Measurements from ENCODE around the gene OSBPL5.
A peak's percentile ranks its signal among the peaks of the same experiment; 100 is the strongest.

The OSBPL5 gene

GRCh38 chr11:3203221-3204043 is 38.3 kb upstream of the OSBPL5 start:
- no peak overlapping the region for H3K9ac ChIP-seq (ENCODE audit: low read depth, low read length)
- H3K4me1 ChIP-seq (ENCODE audit: insufficient read depth, low read length): peaks cover 2% of the 10 kb centered on the region; the same call in 1 of the 2 replicates
- no peak overlapping the region for H3K27ac ChIP-seq (ENCODE audit: low read length)
- H3K9me3 ChIP-seq (ENCODE audit: insufficient read depth, low read depth, low read length): no peaks in the 10 kb centered on the region
- H3K4me3 ChIP-seq (ENCODE audit: low read length): peak overlapping the region; percentile 67
- H3K27me3 ChIP-seq (ENCODE audit: insufficient read depth, low read length): peaks cover 55% of the 10 kb centered on the region
- H3K36me3 ChIP-seq (ENCODE audit: insufficient read depth, low read depth, low read length): no peaks in the 10 kb centered on the region

- H3K9ac ChIP-seq (ENCODE audit: low read depth, low read length): no peak overlapping the region
- no peak overlapping the region for H3K27ac ChIP-seq (ENCODE audit: low read length)
- H3K4me1 ChIP-seq (ENCODE audit: insufficient read depth, low read length): peaks cover 2% of the 10 kb centered on the region; the same call in 1 of the 2 replicates
- H3K36me3 ChIP-seq (ENCODE audit: insufficient read depth, low read depth, low read length): no peaks in the 10 kb centered on the region
- peak overlapping the region; percentile 67; the same call in 1 of the 2 replicates for H3K4me3 ChIP-seq (ENCODE audit: low read length)
- H3K27me3 ChIP-seq (ENCODE audit: insufficient read depth, low read length): peaks cover 55% of the 10 kb centered on the region
- H3K9me3 ChIP-seq (ENCODE audit: insufficient read depth, low read depth, low read length): no peaks in the 10 kb centered on the region
Observed at GRCh38 chr11:3202759-3203158, 37.6 kb upstream of the OSBPL5 start.

- no peak overlapping the region for H3K27ac ChIP-seq (ENCODE audit: low read length)
- no peaks in the 10 kb centered on the region for H3K9me3 ChIP-seq (ENCODE audit: insufficient read depth, low read depth, low read length)
- H3K9ac ChIP-seq (ENCODE audit: low read depth, low read length): no peak overlapping the region
- no peaks in the 10 kb centered on the region for H3K36me3 ChIP-seq (ENCODE audit: insufficient read depth, low read depth, low read length)
- H3K27me3 ChIP-seq (ENCODE audit: insufficient read depth, low read length): peaks cover 55% of the 10 kb centered on the region
- peaks cover 2% of the 10 kb centered on the region; the same call in 1 of the 2 replicates for H3K4me1 ChIP-seq (ENCODE audit: insufficient read depth, low read length)
- H3K4me3 ChIP-seq (ENCODE audit: low read length): no peak overlapping the region
Observed at GRCh38 chr11:3202305-3202704, 37.2 kb upstream of the OSBPL5 start.

- Histone ChIP-seq H3K27ac (ENCODE audit: low read length) (no peak overlapping the region), H3K9ac (ENCODE audit: low read depth, low read length) (no peak overlapping the region), H3K4me3 (ENCODE audit: low read length) (no peak overlapping the region), H3K9me3 (ENCODE audit: insufficient read depth, low read depth, low read length) (no peaks in the 10 kb centered on the region), H3K4me1 (ENCODE audit: insufficient read depth, low read length) (peaks cover 2% of the 10 kb centered on the region; the same call in 1 of the 2 replicates), H3K36me3 (ENCODE audit: insufficient read depth, low read depth, low read length) (no peaks in the 10 kb centered on the region), H3K27me3 (ENCODE audit: insufficient read depth, low read length) (peaks cover 55% of the 10 kb centered on the region)
Observed at GRCh38 chr11:3201677-3202181, 36.6 kb upstream of the OSBPL5 start.

GRCh38 chr11:3201112-3201581 is 36.0 kb upstream of the OSBPL5 start:
- Histone ChIP-seq H3K4me1 (ENCODE audit: insufficient read depth, low read length) (peaks cover 2% of the 10 kb centered on the region; the same call in 1 of the 2 replicates), H3K36me3 (ENCODE audit: insufficient read depth, low read depth, low read length) (no peaks in the 10 kb centered on the region), H3K27ac (ENCODE audit: low read length) (no peak overlapping the region), H3K9ac (ENCODE audit: low read depth, low read length) (no peak overlapping the region), H3K4me3 (ENCODE audit: low read length) (no peak overlapping the region), H3K9me3 (ENCODE audit: insufficient read depth, low read depth, low read length) (no peaks in the 10 kb centered on the region), H3K27me3 (ENCODE audit: insufficient read depth, low read length) (peaks cover 55% of the 10 kb centered on the region)

- Histone ChIP-seq H3K27me3 (ENCODE audit: insufficient read depth, low read length) (peaks cover 51% of the 10 kb centered on the region), H3K4me3 (ENCODE audit: low read length) (no peak overlapping the region), H3K36me3 (ENCODE audit: insufficient read depth, low read depth, low read length) (no peaks in the 10 kb centered on the region), H3K9me3 (ENCODE audit: insufficient read depth, low read depth, low read length) (no peaks in the 10 kb centered on the region), H3K4me1 (ENCODE audit: insufficient read depth, low read length) (peaks cover 2% of the 10 kb centered on the region; the same call in 1 of the 2 replicates), H3K9ac (ENCODE audit: low read depth, low read length) (no peak overlapping the region), H3K27ac (ENCODE audit: low read length) (no peak overlapping the region)
Observed at GRCh38 chr11:3200388-3201111, 35.4 kb upstream of the OSBPL5 start.

GRCh38 chr11:3199537-3200295 is 34.6 kb upstream of the OSBPL5 start:
- Histone ChIP-seq H3K9me3 (ENCODE audit: insufficient read depth, low read depth, low read length) (no peaks in the 10 kb centered on the region), H3K4me3 (ENCODE audit: low read length) (no peak overlapping the region), H3K27me3 (ENCODE audit: insufficient read depth, low read length) (peaks cover 42% of the 10 kb centered on the region), H3K36me3 (ENCODE audit: insufficient read depth, low read depth, low read length) (no peaks in the 10 kb centered on the region), H3K9ac (ENCODE audit: low read depth, low read length) (no peak overlapping the region), H3K27ac (ENCODE audit: low read length) (no peak overlapping the region), H3K4me1 (ENCODE audit: insufficient read depth, low read length) (peaks cover 2% of the 10 kb centered on the region; the same call in 1 of the 2 replicates)

- Histone ChIP-seq H3K27ac (ENCODE audit: low read length) (no peak overlapping the region), H3K27me3 (ENCODE audit: insufficient read depth, low read length) (peaks cover 33% of the 10 kb centered on the region), H3K4me3 (ENCODE audit: low read length) (no peak overlapping the region), H3K9me3 (ENCODE audit: insufficient read depth, low read depth, low read length) (no peaks in the 10 kb centered on the region), H3K9ac (ENCODE audit: low read depth, low read length) (no peak overlapping the region), H3K4me1 (ENCODE audit: insufficient read depth, low read length) (peaks cover 2% of the 10 kb centered on the region; the same call in 1 of the 2 replicates), H3K36me3 (ENCODE audit: insufficient read depth, low read depth, low read length) (no peaks in the 10 kb centered on the region)
Observed at GRCh38 chr11:3198815-3199214, 33.7 kb upstream of the OSBPL5 start.

GRCh38 chr11:3197878-3198528 is 32.9 kb upstream of the OSBPL5 start:
- no peak overlapping the region for H3K4me3 ChIP-seq (ENCODE audit: low read length)
- H3K27ac ChIP-seq (ENCODE audit: low read length): no peak overlapping the region
- H3K4me1 ChIP-seq (ENCODE audit: insufficient read depth, low read length): no peaks in the 10 kb centered on the region
- no peaks in the 10 kb centered on the region for H3K36me3 ChIP-seq (ENCODE audit: insufficient read depth, low read depth, low read length)
- H3K27me3 ChIP-seq (ENCODE audit: insufficient read depth, low read length): peaks cover 25% of the 10 kb centered on the region
- H3K9me3 ChIP-seq (ENCODE audit: insufficient read depth, low read depth, low read length): no peaks in the 10 kb centered on the region
- H3K9ac ChIP-seq (ENCODE audit: low read depth, low read length): no peak overlapping the region

- no peaks in the 10 kb centered on the region for H3K9me3 ChIP-seq (ENCODE audit: insufficient read depth, low read depth, low read length)
Observed at GRCh38 chr11:3197044-3197695, 32.1 kb upstream of the OSBPL5 start.

More at GRCh38 chr11:3197044-3197695, 32.1 kb upstream of the OSBPL5 start:
- peaks cover 17% of the 10 kb centered on the region for H3K27me3 ChIP-seq (ENCODE audit: insufficient read depth, low read length)
- H3K4me3 ChIP-seq (ENCODE audit: low read length): no peak overlapping the region
- H3K36me3 ChIP-seq (ENCODE audit: insufficient read depth, low read depth, low read length): no peaks in the 10 kb centered on the region
- no peak overlapping the region for H3K27ac ChIP-seq (ENCODE audit: low read length)
- H3K9ac ChIP-seq (ENCODE audit: low read depth, low read length): no peak overlapping the region
- no peaks in the 10 kb centered on the region for H3K4me1 ChIP-seq (ENCODE audit: insufficient read depth, low read length)

All from iPS-20b (cell line).